Subcutaneous abdominal adipose tissue (tissue), 5 donors: ENCODE data around the gene PSMC3IP.
"Not testable (repeated sequence)": the region's sequence is repeated elsewhere in the genome, so short reads cannot be mapped to it uniquely, and the experiment has no call there.

Experiments used
- H3K27ac ChIP-seq: one replicate; pipeline ENCODE4 v1.7.0; 2013; ENCODE audit warnings: low read depth, mild to moderate bottlenecking, inconsistent platforms, low read length, moderate library complexity
- H3K27me3 ChIP-seq, 5 donors: one replicate each; pipeline ENCODE4 v1.7.0; 2013; ENCODE audit warnings: low read length in 5 of 5, inconsistent platforms in 1 of 5; ENCODE audit not compliant: control insufficient read depth in 5 of 5, insufficient read depth in 4 of 5
- H3K36me3 ChIP-seq, 5 donors: one replicate each; pipeline ENCODE4 v1.7.0; 2013; ENCODE audit warnings: low read length in 5 of 5; ENCODE audit not compliant: control insufficient read depth in 5 of 5, insufficient read depth in 5 of 5
- H3K4me1 ChIP-seq, 5 donors: one replicate each; pipeline ENCODE4 v1.7.0; 2013; ENCODE audit warnings: low read length in 5 of 5, mild to moderate bottlenecking in 3 of 5, moderate library complexity in 1 of 5; ENCODE audit not compliant: control insufficient read depth in 5 of 5, insufficient read depth in 5 of 5
- H3K4me3 ChIP-seq, 5 donors: one replicate each; pipeline ENCODE4 v1.7.0; 2013; ENCODE audit warnings: low read length in 5 of 5, low read depth in 1 of 5
- H3K9ac ChIP-seq, 5 donors: one replicate each; pipeline ENCODE4 v1.7.0; 2013; ENCODE audit warnings: low read length in 5 of 5, mild to moderate bottlenecking in 4 of 5, moderate library complexity in 3 of 5
- H3K9me3 ChIP-seq, 5 donors: one replicate each; pipeline ENCODE4 v1.7.0; 2013; ENCODE audit warnings: low read length in 5 of 5; ENCODE audit not compliant: control insufficient read depth in 5 of 5
- donor health status: healthy.
- donor health status: healthy.
- donor health status: healthy.
- donor health status: healthy.
- donor health status: healthy.

Gene PSMC3IP

DNA sequence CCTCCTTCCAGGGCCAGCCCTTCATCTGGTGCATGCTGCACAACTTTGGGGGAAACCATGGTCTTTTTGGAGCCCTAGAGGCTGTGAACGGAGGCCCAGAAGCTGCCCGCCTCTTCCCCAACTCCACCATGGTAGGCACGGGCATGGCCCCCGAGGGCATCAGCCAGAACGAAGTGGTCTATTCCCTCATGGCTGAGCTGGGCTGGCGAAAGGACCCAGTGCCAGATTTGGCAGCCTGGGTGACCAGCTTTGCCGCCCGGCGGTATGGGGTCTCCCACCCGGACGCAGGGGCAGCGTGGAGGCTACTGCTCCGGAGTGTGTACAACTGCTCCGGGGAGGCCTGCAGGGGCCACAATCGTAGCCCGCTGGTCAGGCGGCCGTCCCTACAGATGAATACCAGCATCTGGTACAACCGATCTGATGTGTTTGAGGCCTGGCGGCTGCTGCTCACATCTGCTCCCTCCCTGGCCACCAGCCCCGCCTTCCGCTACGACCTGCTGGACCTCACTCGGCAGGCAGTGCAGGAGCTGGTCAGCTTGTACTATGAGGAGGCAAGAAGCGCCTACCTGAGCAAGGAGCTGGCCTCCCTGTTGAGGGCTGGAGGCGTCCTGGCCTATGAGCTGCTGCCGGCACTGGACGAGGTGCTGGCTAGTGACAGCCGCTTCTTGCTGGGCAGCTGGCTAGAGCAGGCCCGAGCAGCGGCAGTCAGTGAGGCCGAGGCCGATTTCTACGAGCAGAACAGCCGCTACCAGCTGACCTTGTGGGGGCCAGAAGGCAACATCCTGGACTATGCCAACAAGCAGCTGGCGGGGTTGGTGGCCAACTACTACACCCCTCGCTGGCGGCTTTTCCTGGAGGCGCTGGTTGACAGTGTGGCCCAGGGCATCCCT, 34.1 kb downstream of the PSMC3IP start:
- Histone ChIP-seq H3K9ac (no peak overlapping the region), H3K9me3 (no peaks in the 10 kb centered on the region), H3K27me3 (no peaks in the 10 kb centered on the region), H3K4me1 (peaks cover 0 to 32% (median 19%) of the 10 kb centered on the region in 5 donors), H3K36me3 (peaks cover 0 to 58% (median 47%) of the 10 kb centered on the region in 5 donors), H3K4me3 (no peak overlapping the region), H3K27ac (no peak overlapping the region)

DNA sequence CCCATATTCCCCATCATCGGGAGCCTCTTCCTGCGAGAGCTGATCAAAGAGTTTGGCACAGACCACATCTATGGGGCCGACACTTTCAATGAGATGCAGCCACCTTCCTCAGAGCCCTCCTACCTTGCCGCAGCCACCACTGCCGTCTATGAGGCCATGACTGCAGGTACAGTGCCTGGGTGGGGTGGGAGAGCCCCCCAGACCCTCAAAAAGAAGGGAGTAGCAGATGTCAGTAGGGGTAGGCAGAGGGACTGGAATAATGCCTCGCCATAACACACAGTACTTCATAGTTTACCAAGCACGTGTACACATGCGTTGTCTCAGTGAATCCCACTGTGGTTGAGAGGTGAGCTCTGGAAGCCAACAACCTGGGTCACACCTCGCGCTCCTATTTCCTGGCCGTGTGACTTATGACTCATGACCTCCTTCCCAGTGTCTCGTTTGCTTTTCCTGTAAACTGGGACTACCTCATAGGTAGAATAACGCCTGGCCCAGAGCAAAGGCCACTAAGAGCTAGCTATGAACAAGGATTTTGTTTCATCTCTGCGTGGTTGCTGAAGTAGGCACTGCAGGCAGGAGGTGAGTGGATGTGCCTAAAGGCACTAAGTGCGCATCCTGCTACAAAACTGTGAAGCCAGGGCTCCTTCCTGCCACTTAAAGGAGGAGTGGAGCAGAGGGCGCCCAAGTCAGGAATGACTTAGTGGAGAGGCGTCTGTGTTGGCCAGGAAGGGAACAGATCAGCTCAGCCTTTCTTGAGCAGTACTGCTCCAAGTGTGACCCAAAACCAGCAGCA, 36.3 kb downstream of the PSMC3IP start:
- Histone ChIP-seq H3K27ac (no peak overlapping the region), H3K9ac (no peak overlapping the region), H3K4me3 (no peak overlapping the region), H3K9me3 (no peaks in the 10 kb centered on the region), H3K27me3 (no peaks in the 10 kb centered on the region), H3K36me3 (peaks cover 0 to 65% (median 52%) of the 10 kb centered on the region in 5 donors), H3K4me1 (peaks cover 2 to 26% (median 23%) of the 10 kb centered on the region in 5 donors)

DNA sequence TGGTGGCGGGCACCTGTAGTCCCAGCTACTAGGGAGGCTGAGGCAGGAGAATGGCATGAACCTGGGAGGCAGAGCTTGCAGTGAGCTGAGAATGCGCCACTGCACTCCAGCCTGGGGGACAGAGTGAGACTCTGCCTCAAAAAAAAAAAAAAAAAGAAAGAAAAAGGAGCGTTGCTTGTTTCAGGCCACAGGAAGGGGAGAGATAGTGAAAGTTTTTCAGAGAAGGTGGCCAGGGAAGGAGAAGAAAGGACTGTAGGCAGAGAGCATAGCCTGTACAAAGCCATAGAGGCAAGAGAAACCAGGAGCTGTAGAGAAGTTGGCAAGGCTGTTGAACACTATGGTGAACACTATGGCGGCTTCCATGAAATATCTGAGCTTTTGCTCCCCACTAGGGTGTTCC, 37.0 kb downstream of the PSMC3IP start:
- not testable (repeated sequence) for H3K4me3 ChIP-seq, H3K9me3 ChIP-seq, H3K27ac ChIP-seq, H3K9ac ChIP-seq, H3K27me3 ChIP-seq
- H3K4me1 ChIP-seq, result peaks cover 6 to 25% (median 24%) of the 10 kb centered on the region in 5 donors
- H3K36me3 ChIP-seq, result peaks cover 0 to 65% (median 52%) of the 10 kb centered on the region in 5 donors

DNA sequence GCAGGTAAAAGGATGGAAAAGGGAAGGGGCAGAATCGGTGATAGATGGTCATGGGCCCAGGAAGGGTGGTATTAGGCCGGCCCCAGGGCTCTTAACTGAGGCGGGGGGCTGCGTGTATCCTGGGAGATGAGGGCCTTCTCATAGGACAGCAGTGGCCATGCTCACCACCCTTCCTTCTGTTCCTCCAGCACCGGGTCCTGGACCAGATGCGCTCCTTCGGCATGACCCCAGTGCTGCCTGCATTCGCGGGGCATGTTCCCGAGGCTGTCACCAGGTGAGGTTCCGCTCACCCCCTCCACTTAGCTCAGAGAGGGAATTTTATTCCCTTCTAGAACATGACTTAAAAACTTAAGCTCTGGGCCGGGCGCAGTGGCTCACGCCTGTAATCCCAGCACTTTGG, 39.0 kb downstream of the PSMC3IP start:
- Histone ChIP-seq H3K27me3 (no peaks in the 10 kb centered on the region), H3K9ac (no peak overlapping the region), H3K9me3 (no peaks in the 10 kb centered on the region), H3K36me3 (peaks cover 0 to 54% (median 39%) of the 10 kb centered on the region in 5 donors), H3K27ac (no peak overlapping the region), H3K4me1 (peaks cover 7 to 33% (median 28%) of the 10 kb centered on the region in 5 donors), H3K4me3 (no peak overlapping the region)

GRCh38 chr17:42537826-42538451, 39.6 kb downstream of the PSMC3IP start:
- Histone ChIP-seq H3K36me3 (peaks cover 0 to 48% (median 33%) of the 10 kb centered on the region in 5 donors), H3K4me3 (no peak overlapping the region), H3K9me3 (no peaks in the 10 kb centered on the region), H3K9ac (peak overlapping the region in 1 of 5 donors; percentile 26), H3K27me3 (no peaks in the 10 kb centered on the region), H3K4me1 (peaks cover 7 to 33% (median 28%) of the 10 kb centered on the region in 5 donors), H3K27ac (peak overlapping the region; percentile 23)

DNA sequence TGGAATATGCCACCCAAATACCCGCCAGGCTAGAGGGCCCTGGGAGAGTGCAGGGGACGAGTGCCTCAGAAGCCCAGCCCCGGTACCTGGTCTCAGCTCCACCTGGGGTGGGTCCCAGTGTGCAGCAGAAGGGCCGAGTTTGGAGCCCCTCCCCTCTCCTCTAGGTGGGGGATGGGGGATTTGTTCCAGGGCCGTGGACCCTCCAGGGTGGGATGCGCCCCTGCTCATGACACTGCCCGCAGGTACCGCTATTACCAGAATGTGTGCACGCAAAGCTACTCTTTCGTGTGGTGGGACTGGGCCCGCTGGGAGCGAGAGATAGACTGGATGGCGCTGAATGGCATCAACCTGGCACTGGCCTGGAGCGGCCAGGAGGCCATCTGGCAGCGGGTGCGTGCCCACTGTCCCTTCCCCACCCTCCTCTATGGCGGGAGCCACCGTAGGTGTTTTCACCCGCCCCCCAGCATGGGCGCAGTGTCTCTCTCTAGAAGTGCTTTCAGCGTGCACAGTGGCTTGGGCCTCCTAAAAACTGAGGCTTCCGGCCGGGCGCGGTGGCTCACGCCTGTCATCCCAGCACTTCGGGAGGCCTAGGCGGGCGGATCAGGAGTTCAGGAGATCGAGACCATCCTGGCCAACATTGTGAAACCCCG, 40.2 kb downstream of the PSMC3IP start:
- Histone ChIP-seq H3K27ac (peak overlapping the region; percentile 74), H3K36me3 (peaks cover 0 to 42% (median 30%) of the 10 kb centered on the region in 5 donors), H3K4me1 (peaks cover 7 to 35% (median 28%) of the 10 kb centered on the region in 5 donors), H3K9me3 (no peaks in the 10 kb centered on the region), H3K4me3 (peak overlapping the region; percentile 78 to 87 (median 83)), H3K9ac (peak overlapping the region in 4 of 5 donors; percentile 61 to 83 (median 76)), H3K27me3 (no peaks in the 10 kb centered on the region)

DNA sequence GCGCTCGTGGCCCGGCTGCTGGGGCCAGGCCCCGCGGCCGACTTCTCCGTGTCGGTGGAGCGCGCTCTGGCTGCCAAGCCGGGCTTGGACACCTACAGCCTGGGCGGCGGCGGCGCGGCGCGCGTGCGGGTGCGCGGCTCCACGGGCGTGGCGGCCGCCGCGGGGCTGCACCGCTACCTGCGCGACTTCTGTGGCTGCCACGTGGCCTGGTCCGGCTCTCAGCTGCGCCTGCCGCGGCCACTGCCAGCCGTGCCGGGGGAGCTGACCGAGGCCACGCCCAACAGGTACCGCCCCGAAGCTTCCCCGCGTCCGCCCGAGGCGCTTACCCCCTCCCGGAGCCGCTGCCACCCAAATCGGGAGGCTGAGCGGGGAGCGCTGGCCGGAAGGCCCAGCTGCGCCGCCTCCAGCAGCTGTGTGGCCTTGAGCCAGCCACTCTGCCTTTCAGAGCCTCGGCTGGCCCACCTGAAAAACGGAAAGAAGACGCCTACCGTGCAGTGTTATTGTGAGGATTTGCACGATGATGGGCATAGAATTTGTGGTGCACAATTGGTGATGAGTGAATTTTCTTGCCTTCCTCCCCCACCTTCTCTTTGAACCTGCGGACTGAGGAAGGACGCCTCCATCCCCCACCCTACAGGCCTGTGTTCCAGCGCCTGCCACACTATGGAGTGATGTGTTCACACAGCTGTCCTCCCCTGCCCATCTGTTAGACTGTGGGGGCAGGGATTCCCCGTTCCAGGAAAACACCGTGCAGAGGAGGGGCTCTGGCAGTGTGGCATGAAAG, 41.0 kb downstream of the PSMC3IP start:
- peaks cover 0 to 36% (median 27%) of the 10 kb centered on the region in 5 donors for H3K36me3 ChIP-seq
- peak overlapping the region; percentile 99 for H3K27ac ChIP-seq
- H3K9ac ChIP-seq, result peak overlapping the region in 4 of 5 donors; percentile 61 to 83 (median 76)
- peaks cover 7 to 39% (median 30%) of the 10 kb centered on the region in 5 donors for H3K4me1 ChIP-seq
- H3K9me3 ChIP-seq, result no peaks in the 10 kb centered on the region
- H3K27me3 ChIP-seq, result no peaks in the 10 kb centered on the region
- peak overlapping the region; percentile 78 to 87 (median 83) for H3K4me3 ChIP-seq

DNA sequence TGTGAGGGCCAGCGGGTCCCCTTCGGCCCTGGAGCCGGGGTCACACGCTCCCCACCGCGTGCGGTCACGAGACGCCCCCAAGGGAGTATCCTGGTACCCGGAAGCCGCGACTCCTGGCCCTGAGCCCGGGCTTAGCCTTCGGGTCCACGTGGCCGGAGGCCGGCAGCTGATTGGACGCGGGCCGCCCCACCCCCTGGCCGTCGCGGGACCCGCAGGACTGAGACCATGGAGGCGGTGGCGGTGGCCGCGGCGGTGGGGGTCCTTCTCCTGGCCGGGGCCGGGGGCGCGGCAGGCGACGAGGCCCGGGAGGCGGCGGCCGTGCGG, 41.5 kb downstream of the PSMC3IP start, which contains the start of gene NAGLU:
TSS of gene NAGLU (plus strand) at position 194 of the 324 bp plus-strand sequence. CDS start at position 226, 32 bp downstream.
- Histone ChIP-seq H3K27ac (peak within 1 kb of the TSS; percentile 99), H3K27me3 (no peaks in the 10 kb centered on the region), H3K4me3 (peak within 1 kb of the TSS; percentile 78 to 87 (median 83)), H3K36me3 (peaks cover 0 to 31% (median 21%) of the 10 kb centered on the region in 5 donors), H3K4me1 (peaks cover 7 to 39% (median 33%) of the 10 kb centered on the region in 5 donors), H3K9ac (peak within 1 kb of the TSS; percentile 71 to 95 (median 83)), H3K9me3 (no peaks in the 10 kb centered on the region)
